ENCODE results near the gene MBOAT2. TPM values are rescaled to one million over a fixed set of nuclear protein-coding genes. Genes with fewer than 3 reads are reported as not detected.
A peak's percentile ranks its signal among the peaks of the same experiment; 100 is the strongest.

The MBOAT2 gene
- total RNA-seq, 1 donor from 2014 or later: 5.3 TPM

GRCh38 chr2:9004338-9005204 lies 1.1 kb upstream of the MBOAT2 start:
- Histone ChIP-seq H3K4me3 (peak overlapping the region; percentile 83), H3K27me3 (ENCODE audit: low read depth) (no peaks in the 10 kb centered on the region), H3K36me3 (no peaks in the 10 kb centered on the region), H3K9me3 (replicated peaks) (no peaks in the 10 kb centered on the region), H3K4me1 (peaks cover 28% of the 10 kb centered on the region), H3K27ac (replicated peaks) (peak overlapping the region; percentile 78)
- no peak for DNase-seq
- no peak for TF ChIP-seq CTCF (IDR thresholded peaks at IDR 0.05; ENCODE audit: borderline replicate concordance)
- intact Hi-C loops (cut with micrococcal nuclease): no loop called here

- H3K4me3 ChIP-seq: peak overlapping the region; percentile 83
- intact Hi-C loops (cut with micrococcal nuclease): no loop called here
- H3K27me3 ChIP-seq (ENCODE audit: low read depth): no peaks in the 10 kb centered on the region
- TF ChIP-seq CTCF (IDR thresholded peaks at IDR 0.05; ENCODE audit: borderline replicate concordance): no peak
- H3K9me3 ChIP-seq (replicated peaks): no peaks in the 10 kb centered on the region
- peak overlapping the region; percentile 78 for H3K27ac ChIP-seq (replicated peaks)
- H3K36me3 ChIP-seq: no peaks in the 10 kb centered on the region
- DNase-seq: no peak
- H3K4me1 ChIP-seq: peaks cover 28% of the 10 kb centered on the region
Measured at GRCh38 chr2:9003366-9003615, 193 bp downstream of the MBOAT2 start.

GRCh38 chr2:9002637-9003365 lies 683 bp downstream of the MBOAT2 start:
- no peak for DNase-seq
- Histone ChIP-seq H3K4me3 (peak overlapping the region; percentile 83), H3K36me3 (no peaks in the 10 kb centered on the region), H3K9me3 (replicated peaks) (no peaks in the 10 kb centered on the region), H3K4me1 (peaks cover 28% of the 10 kb centered on the region), H3K27ac (replicated peaks) (peak overlapping the region; percentile 78), H3K27me3 (ENCODE audit: low read depth) (no peaks in the 10 kb centered on the region)
- intact Hi-C loops (cut with micrococcal nuclease): no loop called here
- no peak for TF ChIP-seq CTCF (IDR thresholded peaks at IDR 0.05; ENCODE audit: borderline replicate concordance)

- Histone ChIP-seq H3K36me3 (no peaks in the 10 kb centered on the region), H3K9me3 (replicated peaks) (no peaks in the 10 kb centered on the region), H3K4me3 (peak overlapping the region; percentile 83), H3K27ac (replicated peaks) (no peak overlapping the region), H3K27me3 (ENCODE audit: low read depth) (no peaks in the 10 kb centered on the region), H3K4me1 (peaks cover 28% of the 10 kb centered on the region)
- intact Hi-C loops (cut with micrococcal nuclease): no loop called here
- no peak for DNase-seq
- no peak for TF ChIP-seq CTCF (IDR thresholded peaks at IDR 0.05; ENCODE audit: borderline replicate concordance)
Measured at GRCh38 chr2:9002313-9002636, 1.2 kb downstream of the MBOAT2 start.

- no peak for DNase-seq
- H3K36me3 ChIP-seq: no peaks in the 10 kb centered on the region
- H3K4me3 ChIP-seq: peak overlapping the region; percentile 83
- no peaks in the 10 kb centered on the region for H3K9me3 ChIP-seq (replicated peaks)
- TF ChIP-seq CTCF (IDR thresholded peaks at IDR 0.05; ENCODE audit: borderline replicate concordance): no peak
- no peak overlapping the region for H3K27ac ChIP-seq (replicated peaks)
- H3K4me1 ChIP-seq: peaks cover 28% of the 10 kb centered on the region
- no peaks in the 10 kb centered on the region for H3K27me3 ChIP-seq (ENCODE audit: low read depth)
- intact Hi-C loops (cut with micrococcal nuclease): no loop called here
Measured at GRCh38 chr2:9001778-9002177, 1.7 kb downstream of the MBOAT2 start.

Measured in left ventricle myocardium inferior (tissue), 1 donor.